GM18508 (cell line): Measurements from ENCODE around the gene FAM53C.
"Not testable (repeated sequence)": the region's sequence is repeated elsewhere in the genome, so short reads cannot be mapped to it uniquely, and the experiment has no call there.

Experiments
- ATAC-seq: cut with Tn5 transposase; IDR thresholded peaks from one replicate; pipeline ENCODE4 v1.9.1; 2021; ENCODE audit warnings: moderate number of reproducible peaks; ENCODE audit not compliant: insufficient read depth, unreplicated experiment

FAM53C gene

DNA sequence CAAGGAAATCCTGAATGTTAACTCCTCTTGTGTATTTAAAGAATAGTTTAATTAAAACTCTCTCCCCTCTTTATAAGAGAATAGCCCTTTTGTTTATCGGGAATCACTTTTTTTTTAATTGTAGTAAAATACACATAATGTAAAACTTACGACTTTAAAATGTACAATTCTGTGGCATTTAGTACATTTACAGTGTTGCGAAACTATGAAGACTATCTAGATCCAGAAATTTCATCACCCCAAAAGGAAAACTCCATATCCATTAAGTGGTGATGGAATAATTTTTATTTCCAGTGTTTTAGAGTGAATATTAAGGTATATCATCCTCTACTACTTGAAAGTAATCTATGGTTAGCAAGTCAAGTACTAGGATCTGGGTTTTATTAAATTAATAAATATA is 51.3 kb downstream of the FAM53C start:
- ATAC-seq = no peak

GRCh38 chr5:138389911-138390310 is 51.8 kb downstream of the FAM53C start:
- not testable (repeated sequence) for ATAC-seq

DNA sequence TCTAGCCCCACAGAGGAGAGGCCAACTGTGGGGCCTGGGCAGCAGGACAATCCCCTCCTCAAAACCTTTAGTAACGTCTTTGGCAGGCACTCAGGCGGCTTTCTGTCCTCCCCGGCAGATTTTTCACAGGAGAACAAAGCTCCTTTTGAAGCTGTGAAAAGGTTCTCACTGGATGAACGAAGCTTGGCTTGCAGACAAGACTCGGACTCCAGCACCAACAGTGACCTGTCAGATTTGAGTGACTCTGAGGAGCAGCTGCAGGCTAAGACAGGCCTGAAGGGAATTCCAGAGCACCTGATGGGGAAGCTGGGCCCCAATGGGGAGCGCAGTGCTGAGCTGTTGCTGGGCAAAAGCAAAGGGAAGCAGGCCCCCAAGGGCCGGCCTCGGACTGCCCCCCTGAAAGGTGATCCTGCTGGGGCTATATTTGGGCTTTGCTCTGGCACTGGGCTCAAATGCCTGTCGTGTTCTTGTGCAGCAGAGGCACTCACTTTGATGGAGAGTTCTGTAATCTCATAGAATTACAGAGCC is 53.9 kb downstream of the FAM53C start:
- ATAC-seq = no peak
